Activated naive CD4-positive, alpha-beta T cell treated with anti-CD3 and anti-CD28 coated beads, Interleukin-2, amount 50 U/mL, for 72 hours (primary cell): Measurements from ENCODE around the gene ZNF8. TPM values are rescaled to one million over a fixed set of nuclear protein-coding genes. Genes with fewer than 3 reads are reported as not detected.
"Not testable (repeated sequence)": the region's sequence is repeated elsewhere in the genome, so short reads cannot be mapped to it uniquely, and the experiment has no call there.

Experiments
- ATAC-seq, 2 donors: fragments of 150-1000 bp; cut with Tn5 transposase; 2 replicates each; pipeline ENCODE4 v1.10.0; 2021; ENCODE audit warnings: mild to moderate bottlenecking in 2 of 2, moderate library complexity in 2 of 2
- DNase-seq, 2 donors: peaks; one replicate each; pipeline ENCODE4 v3.0.0; 2021 to 2022; ENCODE audit warnings: low spot score in 2 of 2
- H3K27ac Mint-ChIP-seq, 2 donors: one replicate each; pipeline ENCODE4 v1.8.0; 2022; ENCODE audit warnings: mild to moderate bottlenecking in 2 of 2, mixed read lengths in 2 of 2
- H3K36me3 Mint-ChIP-seq, 2 donors: one replicate each; pipeline ENCODE4 v1.8.0; 2022; ENCODE audit warnings: mixed read lengths in 2 of 2
- H3K9me3 Mint-ChIP-seq, 2 donors: one replicate each; pipeline ENCODE4 v1.8.0; 2022; ENCODE audit warnings: mixed read lengths in 2 of 2
- total RNA-seq, 2 donors: library from RNA; stranded (reverse); gene quantifications; one replicate each; pipeline ENCODE4 v1.2.3, GENCODE V29; 2022

Gene ZNF8
- total RNA-seq, 2 donors from 2014 or later, result 4.5 to 5.6 TPM

- Mint-ChIP-seq H3K9me3 (peaks cover 0 to 25% of the 10 kb centered on the region in 2 donors), H3K36me3 (peaks cover 48 to 75% of the 10 kb centered on the region in 2 donors), H3K27ac (peak overlapping the region; percentile 88 to 98)
- peak; percentile 20 to 30 for ATAC-seq
- DNase-seq, result peak; percentile 56 to 63
Observed at GRCh38 chr19:58279042-58279924, 528 bp downstream of the ZNF8 start.

- no peak for ATAC-seq
- Mint-ChIP-seq H3K9me3 (peaks cover 0 to 18% of the 10 kb centered on the region in 2 donors), H3K36me3 (peaks cover 42 to 69% of the 10 kb centered on the region in 2 donors), H3K27ac (peak overlapping the region; percentile 88 to 98)
- DNase-seq, result no peak
Observed at GRCh38 chr19:58279925-58280316, 1.2 kb downstream of the ZNF8 start.

GRCh38 chr19:58284199-58284598, 5.4 kb downstream of the ZNF8 start:
- no peak for ATAC-seq
- peaks cover 3 to 13% of the 10 kb centered on the region in 2 donors for H3K9me3 Mint-ChIP-seq
- DNase-seq, result no peak
- H3K27ac Mint-ChIP-seq, result no peak overlapping the region
- peaks cover 57% of the 10 kb centered on the region in 2 donors for H3K36me3 Mint-ChIP-seq

GRCh38 chr19:58291943-58292342, 13.2 kb downstream of the ZNF8 start:
- H3K9me3 Mint-ChIP-seq, result peaks cover 23 to 28% of the 10 kb centered on the region in 2 donors
- H3K36me3 Mint-ChIP-seq, result peaks cover 71 to 90% of the 10 kb centered on the region in 2 donors
- no peak for ATAC-seq
- no peak for DNase-seq
- no peak overlapping the region for H3K27ac Mint-ChIP-seq

- Mint-ChIP-seq H3K36me3 (peaks cover 57 to 76% of the 10 kb centered on the region in 2 donors), H3K9me3 (peaks cover 26 to 31% of the 10 kb centered on the region in 2 donors), H3K27ac (no peak overlapping the region)
- no peak for DNase-seq
- no peak for ATAC-seq
Observed at GRCh38 chr19:58294743-58295374, 16.1 kb downstream of the ZNF8 start.

- Mint-ChIP-seq H3K9me3 (peaks cover 31 to 34% of the 10 kb centered on the region in 2 donors), H3K36me3 (peaks cover 68 to 80% of the 10 kb centered on the region in 2 donors), H3K27ac (no peak overlapping the region)
- ATAC-seq (no peak), DNase-seq (no peak)
Observed at GRCh38 chr19:58296104-58296503, 17.3 kb downstream of the ZNF8 start.

- ATAC-seq, result no peak
- DNase-seq, result no peak
- Mint-ChIP-seq H3K36me3 (peaks cover 33 to 62% of the 10 kb centered on the region in 2 donors), H3K9me3 (peaks cover 4 to 12% of the 10 kb centered on the region in 2 donors), H3K27ac (peak overlapping the region in 1 of 2 donors; percentile 39)
Observed at GRCh38 chr19:58300620-58301019, 21.9 kb downstream of the ZNF8 start.

GRCh38 chr19:58304255-58304654, 25.5 kb downstream of the ZNF8 start:
- peaks cover 0 to 12% of the 10 kb centered on the region in 2 donors for H3K9me3 Mint-ChIP-seq
- peak overlapping the region in 1 of 2 donors; percentile 99 for H3K27ac Mint-ChIP-seq
- no peak for ATAC-seq
- no peak for DNase-seq
- H3K36me3 Mint-ChIP-seq, result peaks cover 40 to 80% of the 10 kb centered on the region in 2 donors

GRCh38 chr19:58304748-58305064, 26.0 kb downstream of the ZNF8 start:
- no peak for DNase-seq
- ATAC-seq, result peak; percentile 3 to 8
- Mint-ChIP-seq H3K9me3 (peaks cover 0 to 15% of the 10 kb centered on the region in 2 donors), H3K27ac (peak overlapping the region; percentile 99), H3K36me3 (peaks cover 44 to 82% of the 10 kb centered on the region in 2 donors)

GRCh38 chr19:58305065-58305931, 26.5 kb downstream of the ZNF8 start, which contains the start of gene ERVK3-1:
TSS of gene ERVK3-1 (plus strand) at chr19:58305377. CDS start at chr19:58312169, 6,792 bp downstream.
- ATAC-seq (peak; percentile 98 to 99), DNase-seq (peak; percentile 88 to 96)
- Mint-ChIP-seq H3K9me3 (peaks cover 0 to 15% of the 10 kb centered on the region in 2 donors), H3K27ac (peak within 1 kb of the TSS; percentile 99), H3K36me3 (peaks cover 43 to 82% of the 10 kb centered on the region in 2 donors)

GRCh38 chr19:58305932-58306323, 27.2 kb downstream of the ZNF8 start:
- Mint-ChIP-seq H3K36me3 (peaks cover 38 to 81% of the 10 kb centered on the region in 2 donors), H3K27ac (peak overlapping the region; percentile 99), H3K9me3 (peaks cover 0 to 11% of the 10 kb centered on the region in 2 donors)
- ATAC-seq (no peak), DNase-seq (no peak)

GRCh38 chr19:58307736-58308135, 29.0 kb downstream of the ZNF8 start:
- Mint-ChIP-seq H3K27ac (no peak overlapping the region), H3K9me3 (peaks cover 0 to 8% of the 10 kb centered on the region in 2 donors), H3K36me3 (peaks cover 50 to 83% of the 10 kb centered on the region in 2 donors)
- ATAC-seq, result no peak
- no peak for DNase-seq

GRCh38 chr19:58310685-58311084, 31.9 kb downstream of the ZNF8 start:
- DNase-seq, H3K27ac Mint-ChIP-seq, ATAC-seq: not testable (repeated sequence)
- Mint-ChIP-seq H3K36me3 (peaks cover 61 to 94% of the 10 kb centered on the region in 2 donors), H3K9me3 (peaks cover 0 to 13% of the 10 kb centered on the region in 2 donors)

- Mint-ChIP-seq H3K36me3 (peaks cover 54 to 94% of the 10 kb centered on the region in 2 donors), H3K27ac (peak overlapping the region in 1 of 2 donors; percentile 10), H3K9me3 (peaks cover 0 to 13% of the 10 kb centered on the region in 2 donors)
- DNase-seq (no peak), ATAC-seq (no peak)
Observed at GRCh38 chr19:58311345-58311865, 32.6 kb downstream of the ZNF8 start.

- no peak for DNase-seq
- ATAC-seq, result no peak
- H3K9me3 Mint-ChIP-seq, result peaks cover 0 to 5% of the 10 kb centered on the region in 2 donors
- no peak overlapping the region for H3K27ac Mint-ChIP-seq
- H3K36me3 Mint-ChIP-seq, result peaks cover 35 to 54% of the 10 kb centered on the region in 2 donors
Observed at GRCh38 chr19:58315580-58315979, 36.8 kb downstream of the ZNF8 start.

- peaks cover 22 to 40% of the 10 kb centered on the region in 2 donors for H3K36me3 Mint-ChIP-seq
- peaks cover 0 to 5% of the 10 kb centered on the region in 2 donors for H3K9me3 Mint-ChIP-seq
- H3K27ac Mint-ChIP-seq, result no peak overlapping the region
- ATAC-seq, result no peak
- DNase-seq, result no peak
Observed at GRCh38 chr19:58317476-58318072, 38.8 kb downstream of the ZNF8 start.
